Lower lobe of right lung (tissue), 2 donors: ENCODE data around the gene DHRSX. TPM values are rescaled to one million over a fixed set of nuclear protein-coding genes. Genes with fewer than 3 reads are reported as not detected.

Experiments used
- ATAC-seq, 2 donors: fragments of 200-7000 bp; cut with Tn5 transposase; one replicate each; pipeline ENCODE4 v1.9.1; 2020 to 2022; ENCODE audit warnings: mild to moderate bottlenecking in 2 of 2, moderate library complexity in 2 of 2
- DNase-seq: peaks from one replicate; pipeline ENCODE4 v3.0.0-alpha.2; 2020
- H3K27ac ChIP-seq: fragments of 200-600 bp; one replicate; pipeline ENCODE4 v1.8.0; 2022
- H3K27me3 ChIP-seq: fragments of 200-600 bp; one replicate; pipeline ENCODE4 v1.8.0; 2022; ENCODE audit warnings: low read depth
- H3K36me3 ChIP-seq: fragments of 200-600 bp; one replicate; pipeline ENCODE4 v1.8.0; 2022; ENCODE audit warnings: mild to moderate bottlenecking
- H3K4me1 ChIP-seq: fragments of 200-600 bp; one replicate; pipeline ENCODE4 v1.8.0; 2022
- H3K4me3 ChIP-seq: fragments of 200-600 bp; one replicate; pipeline ENCODE4 v1.8.0; 2022; ENCODE audit warnings: mild to moderate bottlenecking
- H3K9me3 ChIP-seq: fragments of 200-600 bp; one replicate; pipeline ENCODE4 v1.8.0; 2022
- intact Hi-C: fragments of 100-400 bp; cut with DNase I; formaldehyde crosslinking; loops from one replicate; pipeline ENCODE4 v1.11.0; 2022
- total RNA-seq: library from RNA; stranded (reverse); fragmentation: NEBNext Ultra II Directional; extraction: Animal tissue kit (Norgen Biotek cat#: 25700); gene quantifications from one replicate; pipeline ENCODE4 v1.2.1, GENCODE V29; 2021
- TF ChIP-seq, protein P1 (sequence below): fragments of 200-600 bp; IDR thresholded peaks from one replicate; pipeline ENCODE4 v1.8.0; 2022; ENCODE audit warnings: antibody characterized with exemption, mild to moderate bottlenecking
- donor health status: DM: no; HTN: yes; CAD: no; lungs with severe emphysema.

The DHRSX gene
- total RNA-seq, 1 donor from 2014 or later, result 31.9 TPM

DNA sequence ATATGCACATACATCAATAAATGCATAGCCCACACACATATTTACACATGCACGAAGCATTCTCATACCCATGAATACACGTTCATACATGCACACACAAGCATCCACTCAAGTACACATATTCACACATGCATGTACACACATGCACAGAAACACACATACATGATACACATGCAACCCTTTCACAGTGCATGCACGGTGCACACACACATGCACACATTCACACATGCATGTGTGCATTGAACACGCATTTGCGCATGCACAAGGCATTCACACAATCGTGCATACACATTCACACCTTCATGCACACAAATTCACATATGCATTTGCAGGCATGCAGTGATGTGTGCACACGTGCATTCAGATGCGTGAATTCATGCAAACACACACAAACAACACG, 324.5 kb downstream of the DHRSX start:
- no peak for DNase-seq
- TF ChIP-seq, protein P1, sequence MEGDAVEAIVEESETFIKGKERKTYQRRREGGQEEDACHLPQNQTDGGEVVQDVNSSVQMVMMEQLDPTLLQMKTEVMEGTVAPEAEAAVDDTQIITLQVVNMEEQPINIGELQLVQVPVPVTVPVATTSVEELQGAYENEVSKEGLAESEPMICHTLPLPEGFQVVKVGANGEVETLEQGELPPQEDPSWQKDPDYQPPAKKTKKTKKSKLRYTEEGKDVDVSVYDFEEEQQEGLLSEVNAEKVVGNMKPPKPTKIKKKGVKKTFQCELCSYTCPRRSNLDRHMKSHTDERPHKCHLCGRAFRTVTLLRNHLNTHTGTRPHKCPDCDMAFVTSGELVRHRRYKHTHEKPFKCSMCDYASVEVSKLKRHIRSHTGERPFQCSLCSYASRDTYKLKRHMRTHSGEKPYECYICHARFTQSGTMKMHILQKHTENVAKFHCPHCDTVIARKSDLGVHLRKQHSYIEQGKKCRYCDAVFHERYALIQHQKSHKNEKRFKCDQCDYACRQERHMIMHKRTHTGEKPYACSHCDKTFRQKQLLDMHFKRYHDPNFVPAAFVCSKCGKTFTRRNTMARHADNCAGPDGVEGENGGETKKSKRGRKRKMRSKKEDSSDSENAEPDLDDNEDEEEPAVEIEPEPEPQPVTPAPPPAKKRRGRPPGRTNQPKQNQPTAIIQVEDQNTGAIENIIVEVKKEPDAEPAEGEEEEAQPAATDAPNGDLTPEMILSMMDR, result no peak
- intact Hi-C loops, result no loop called here
- no peaks in the 10 kb centered on the region for H3K4me1 ChIP-seq
- H3K9me3 ChIP-seq, result peaks cover 3% of the 10 kb centered on the region
- no peak for ATAC-seq
- H3K4me3 ChIP-seq, result no peak overlapping the region
- no peak overlapping the region for H3K27ac ChIP-seq
- no peaks in the 10 kb centered on the region for H3K36me3 ChIP-seq
- H3K27me3 ChIP-seq, result no peaks in the 10 kb centered on the region

- no peaks in the 10 kb centered on the region for H3K36me3 ChIP-seq
- ATAC-seq (no peak), DNase-seq (no peak)
- intact Hi-C loops, result no loop called here
- no peaks in the 10 kb centered on the region for H3K27me3 ChIP-seq
- no peak overlapping the region for H3K4me3 ChIP-seq
- TF ChIP-seq, protein P1, result no peak
- no peaks in the 10 kb centered on the region for H3K4me1 ChIP-seq
- H3K9me3 ChIP-seq, result peaks cover 18% of the 10 kb centered on the region
- H3K27ac ChIP-seq, result no peak overlapping the region
These were observed 328.4 kb downstream of the DHRSX start for GRCh38 chrX:2172359-2172758.

Other genes with a start within 250 kb of the DHRSX start
- 46.3 TPM for gene ZBED1, start within 50 bp of the DHRSX start, total RNA-seq
- 249 TPM for gene CD99, start 190.3 kb upstream of the DHRSX start, total RNA-seq